T-helper 9 cell (primary cell): ENCODE results near the gene EVC2.

Experiments used
- DNase-seq: peaks from one replicate; pipeline ENCODE4 v3.0.0-alpha.2; 2020

The EVC2 gene

DNA sequence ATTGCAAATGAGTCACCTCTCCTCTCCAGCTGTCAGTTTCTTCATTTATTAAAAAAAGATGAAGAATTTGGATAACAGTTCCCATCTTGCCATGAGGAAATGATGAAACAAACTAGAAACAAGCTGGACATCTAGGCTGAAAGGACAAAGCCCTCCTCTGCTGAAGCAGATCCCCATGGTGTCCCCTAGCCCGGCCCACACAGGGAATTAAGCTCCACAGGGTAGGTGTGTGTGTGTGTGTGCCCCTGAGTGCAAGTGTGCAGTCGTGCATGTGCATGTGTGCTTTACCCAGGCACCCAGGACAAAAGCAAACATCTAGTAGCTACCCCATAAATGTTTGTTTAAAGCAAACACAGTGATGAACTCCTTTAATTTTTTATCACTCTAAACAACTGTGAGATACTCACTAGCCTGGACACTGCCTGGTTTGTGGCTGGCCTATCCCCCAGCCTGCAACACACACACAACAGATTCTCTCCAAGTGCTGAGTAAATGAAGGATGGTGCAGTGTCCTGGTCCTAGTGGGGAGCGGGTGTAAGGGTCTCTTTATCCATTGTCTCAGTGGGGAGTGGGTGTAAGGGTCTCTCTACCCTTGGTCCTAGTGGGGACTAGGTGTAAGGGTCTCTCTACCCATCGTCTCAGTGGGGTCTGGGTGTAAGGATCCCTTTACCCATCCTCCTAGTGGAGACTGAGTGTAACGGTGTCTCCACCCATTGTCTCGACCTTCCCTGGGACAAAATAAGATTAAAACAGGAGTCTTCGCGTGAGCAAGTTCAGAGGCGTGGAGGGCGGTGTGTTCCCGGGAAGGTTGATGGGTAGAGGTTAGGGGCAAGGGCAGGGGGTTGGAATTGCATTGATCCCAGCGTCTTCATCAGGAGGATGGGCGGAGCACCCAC, 2.0 kb upstream of the EVC2 start:
- DNase-seq = no peak

- DNase-seq = no peak
Measured at GRCh38 chr4:5709207-5709575, 832 bp upstream of the EVC2 start.

DNA sequence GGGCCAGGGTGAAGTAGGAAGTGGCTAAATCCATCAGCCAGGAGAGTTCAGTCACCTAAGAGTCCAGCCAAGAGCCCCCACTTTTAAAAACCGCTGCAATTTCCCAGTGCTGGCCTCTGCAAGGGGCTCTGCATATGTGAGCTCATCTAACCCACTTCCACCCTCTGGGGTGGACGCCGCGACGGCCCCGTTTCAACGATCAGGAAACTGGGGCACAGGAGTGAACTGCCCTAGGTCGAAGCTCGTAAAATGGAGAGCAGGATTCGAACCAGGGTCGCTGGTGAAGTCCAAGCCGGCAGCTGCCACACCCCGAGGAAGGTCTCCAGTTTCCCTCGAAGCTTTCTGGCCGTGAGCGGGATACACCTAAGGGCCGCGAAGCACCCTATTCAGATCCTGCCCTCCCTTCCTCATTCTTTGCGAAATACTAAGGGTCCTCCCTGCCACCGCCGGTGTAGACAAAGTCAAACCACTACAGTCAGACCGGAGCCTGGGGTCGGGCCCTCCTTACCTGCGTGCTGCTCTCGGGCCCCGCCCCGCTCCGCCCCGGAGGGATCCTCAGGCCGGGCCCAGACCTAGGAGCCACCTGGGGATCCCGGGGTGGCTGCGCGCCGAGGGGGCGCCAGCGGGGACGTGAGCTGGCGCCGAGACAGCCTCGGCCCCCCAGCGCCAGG, 446 bp downstream of the EVC2 start:
- no peak for DNase-seq

DNA sequence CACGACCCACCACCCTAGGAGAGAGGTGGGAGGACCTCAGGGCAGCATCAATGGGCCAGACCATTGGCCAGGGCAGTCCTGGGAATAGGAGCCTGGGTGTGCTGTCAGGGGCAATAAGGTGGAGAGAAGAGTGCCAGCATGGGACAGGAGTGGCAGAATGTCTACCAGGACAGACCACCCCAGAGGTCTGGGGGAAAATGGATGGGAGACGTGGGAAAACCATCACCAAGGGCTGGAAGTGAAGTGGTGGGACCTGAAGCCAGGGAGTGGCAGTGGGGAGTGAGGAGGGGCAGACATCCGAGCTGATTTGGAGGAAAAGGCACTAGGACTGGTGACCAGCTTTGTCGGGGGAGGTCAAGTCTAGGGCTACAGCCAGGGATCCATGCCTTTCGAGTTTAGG, 993 bp downstream of the EVC2 start:
- DNase-seq = no peak

GRCh38 chr4:5706486-5707290, 1.7 kb downstream of the EVC2 start:
- DNase-seq = no peak

- DNase-seq = no peak
Measured at GRCh38 chr4:5705647-5706320, 2.6 kb downstream of the EVC2 start.

DNA sequence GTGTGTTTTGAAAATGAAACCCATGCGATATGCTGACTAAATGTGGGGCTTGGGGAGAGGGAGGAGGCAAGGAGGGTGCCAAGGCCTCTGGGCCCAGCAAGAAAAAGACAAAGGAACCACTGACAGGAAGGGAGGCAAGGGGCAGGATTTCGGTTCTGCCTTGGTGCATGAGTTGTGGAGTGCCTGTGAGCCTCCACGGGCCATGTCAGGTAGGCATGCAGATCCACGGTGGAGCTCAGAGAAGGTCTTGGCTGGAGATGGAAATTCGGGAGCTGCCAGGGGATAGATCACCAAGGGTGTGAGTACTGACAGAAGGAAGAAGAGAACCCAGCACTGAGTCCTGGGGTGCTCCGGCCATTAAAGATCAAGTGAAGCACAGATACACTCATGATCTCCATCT, 4.1 kb downstream of the EVC2 start:
- no peak for DNase-seq

DNA sequence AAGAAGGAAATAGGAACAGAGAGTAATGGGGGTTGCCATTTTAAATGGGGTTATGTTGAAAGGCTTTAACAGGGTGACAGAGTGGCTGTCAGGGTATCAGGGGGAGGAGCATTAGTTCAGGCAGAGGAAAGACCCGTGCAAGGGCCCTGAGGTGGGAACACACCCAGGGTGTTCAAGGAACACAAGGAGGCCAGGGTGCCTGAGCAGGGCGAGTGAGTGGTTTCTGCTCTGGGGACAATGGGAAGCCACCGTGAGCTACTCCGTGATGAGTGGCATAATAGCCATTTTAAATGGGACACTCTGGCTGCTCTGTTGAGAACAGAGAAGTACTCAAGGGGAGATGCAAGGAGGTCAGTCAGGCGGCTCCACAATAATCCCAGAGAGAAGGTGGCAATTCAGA, 4.5 kb downstream of the EVC2 start:
- no peak for DNase-seq

DNA sequence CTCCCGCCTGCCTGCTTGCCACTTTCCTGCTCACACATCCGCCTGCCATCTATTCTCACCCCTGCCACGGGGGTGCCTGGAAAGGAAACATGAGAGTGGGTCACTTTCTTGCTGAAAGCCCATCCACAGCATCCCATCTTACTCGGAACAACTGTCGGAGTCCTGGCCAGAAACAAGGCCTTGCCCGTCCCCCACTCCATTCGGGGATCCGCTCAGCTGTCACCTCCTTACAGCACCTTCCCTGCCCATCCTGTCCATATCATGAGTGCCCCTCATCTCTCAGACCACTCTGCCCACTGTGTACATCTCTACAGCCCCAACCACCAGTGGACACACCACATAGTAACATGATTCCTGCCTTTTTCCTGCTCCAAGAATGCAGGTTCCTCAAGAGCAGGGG, 6.4 kb downstream of the EVC2 start:
- DNase-seq = no peak

- no peak for DNase-seq
Measured at GRCh38 chr4:5700459-5700858, 7.9 kb downstream of the EVC2 start.

- no peak for DNase-seq
Measured at GRCh38 chr4:5696341-5696740, 12.0 kb downstream of the EVC2 start.

DNA sequence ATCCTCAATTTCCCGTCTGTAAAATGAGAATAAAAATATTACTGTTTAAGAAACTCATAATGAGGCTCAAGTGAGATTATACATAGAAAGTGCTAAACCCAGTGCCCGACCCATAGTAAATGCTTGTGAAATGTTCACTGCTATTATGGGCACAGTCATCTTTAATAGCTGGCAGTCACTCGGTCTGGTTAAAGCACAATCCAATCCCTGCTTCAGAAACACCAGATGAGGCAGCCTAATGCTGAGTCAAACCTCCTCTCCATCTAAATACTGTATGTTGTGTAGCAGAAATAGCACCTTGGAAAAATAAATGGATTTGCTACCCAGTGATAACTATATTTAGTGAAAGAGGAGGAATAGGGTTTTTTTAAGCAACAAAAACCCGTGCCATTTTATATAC, 14.5 kb downstream of the EVC2 start:
- no peak for DNase-seq

GRCh38 chr4:5691491-5692132, 16.7 kb downstream of the EVC2 start:
- DNase-seq = no peak

- no peak for DNase-seq
Measured at GRCh38 chr4:5689065-5689464, 19.3 kb downstream of the EVC2 start.

GRCh38 chr4:5686338-5686737, 22.0 kb downstream of the EVC2 start:
- no peak for DNase-seq

DNA sequence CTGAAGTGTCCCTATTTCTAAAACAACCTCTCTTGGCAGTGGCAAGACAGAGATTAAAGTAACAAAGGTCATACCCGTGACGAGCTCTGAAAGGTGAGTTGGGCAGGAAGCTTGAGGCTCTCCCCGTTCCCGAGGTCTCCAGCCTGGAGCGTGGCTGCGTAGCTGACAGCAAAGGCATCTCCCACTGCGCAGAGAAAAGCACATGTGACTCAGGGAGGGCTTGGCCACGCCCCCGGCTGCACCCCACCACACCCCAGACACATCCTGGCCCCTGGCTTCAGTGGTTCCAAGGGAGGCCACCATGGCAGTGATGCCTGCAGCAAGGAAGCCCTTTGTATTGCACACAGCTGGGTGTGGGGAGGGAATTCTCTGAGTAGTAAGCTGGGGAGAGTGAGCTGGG, 23.1 kb downstream of the EVC2 start:
- DNase-seq = no peak

DNA sequence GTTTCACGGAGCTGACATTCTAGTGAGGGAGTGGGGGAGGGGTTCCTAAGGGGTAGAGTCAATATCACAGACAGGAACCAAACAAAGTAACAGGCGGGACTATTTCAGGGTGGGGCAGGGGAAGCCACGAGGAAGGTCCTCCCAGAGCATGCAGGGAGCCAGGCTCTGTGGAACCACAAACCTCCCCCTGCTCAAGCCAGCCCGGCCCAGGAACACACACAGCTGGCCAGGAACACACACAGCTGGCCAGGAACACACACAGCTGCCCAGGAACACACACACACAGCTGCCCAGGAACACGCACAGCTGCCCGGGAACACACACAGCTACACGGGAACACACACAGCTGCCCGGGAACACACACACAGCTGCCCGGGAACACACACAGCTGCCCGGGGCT, 24.8 kb downstream of the EVC2 start:
- DNase-seq = no peak

GRCh38 chr4:5678977-5679376, 29.4 kb downstream of the EVC2 start:
- no peak for DNase-seq

GRCh38 chr4:5676763-5677162, 31.6 kb downstream of the EVC2 start:
- no peak for DNase-seq

- no peak for DNase-seq
Measured at GRCh38 chr4:5666741-5667140, 41.6 kb downstream of the EVC2 start.

GRCh38 chr4:5664778-5665177, 43.6 kb downstream of the EVC2 start:
- no peak for DNase-seq

DNA sequence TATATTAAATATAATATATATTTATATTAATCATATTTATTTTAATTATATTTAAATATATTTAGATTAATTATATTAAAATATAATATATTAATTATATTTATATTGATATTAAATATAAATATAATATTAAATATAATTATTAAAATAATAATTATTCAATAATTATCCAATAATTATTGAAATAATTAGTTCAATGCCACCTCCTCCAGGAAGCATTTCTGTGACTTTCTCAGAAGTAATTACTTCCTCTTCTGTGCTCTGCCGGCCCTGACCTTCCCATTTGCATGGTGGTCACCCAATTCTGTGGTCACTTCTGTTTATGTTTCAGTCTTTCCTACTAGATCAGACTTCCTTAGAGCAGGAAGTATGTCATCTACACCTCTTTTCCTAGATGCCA, 45.8 kb downstream of the EVC2 start:
- no peak for DNase-seq

- DNase-seq = no peak
Measured at GRCh38 chr4:5661237-5661636, 47.1 kb downstream of the EVC2 start.
